ENCODE measurements around the gene NACC1. TPM values are rescaled to one million over a fixed set of nuclear protein-coding genes. Genes with fewer than 3 reads are reported as not detected.

NACC1 gene
- total RNA-seq, 1 donor from 2014 or later = 99.4 TPM

DNA sequence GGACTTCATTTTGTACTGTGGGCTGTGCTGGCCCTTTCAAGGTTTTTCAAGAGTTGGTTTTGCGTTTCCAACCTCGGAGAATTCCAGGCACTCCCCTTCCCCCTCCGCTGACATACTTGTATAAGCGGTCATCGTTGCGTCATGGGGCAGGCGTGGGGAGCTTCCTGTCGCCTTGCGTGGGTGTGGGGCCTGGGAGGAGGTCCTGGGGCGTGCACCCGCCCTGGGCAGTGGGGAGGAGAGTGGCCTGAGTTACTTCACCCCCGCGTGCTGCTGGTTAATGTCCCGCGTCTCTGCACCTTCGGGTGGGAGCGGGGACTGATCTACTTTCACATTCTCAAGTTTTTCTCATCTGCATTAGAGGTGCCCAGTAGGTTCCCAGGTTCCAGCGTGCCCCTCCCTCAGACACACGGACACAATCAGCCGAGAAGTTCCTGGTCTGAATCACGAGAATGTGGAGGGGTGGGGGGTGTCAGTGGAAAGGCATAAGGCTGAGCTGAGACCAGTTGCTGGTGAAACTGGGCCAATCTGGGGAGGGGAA is 36.2 kb downstream of the NACC1 start:
- Mint-ChIP-seq H3K27me3 (ENCODE audit: low read depth) (peaks cover 12% of the 10 kb centered on the region), H3K9me3 (no peaks in the 10 kb centered on the region), H3K36me3 (ENCODE audit: low read depth) (peaks cover 4% of the 10 kb centered on the region), H3K27ac (ENCODE audit: unreplicated experiment) (peak overlapping the region; percentile 90), H3K4me3 (peak overlapping the region; percentile 92), H3K4me1 (peaks cover 61% of the 10 kb centered on the region)
- TF ChIP-seq, protein P1, sequence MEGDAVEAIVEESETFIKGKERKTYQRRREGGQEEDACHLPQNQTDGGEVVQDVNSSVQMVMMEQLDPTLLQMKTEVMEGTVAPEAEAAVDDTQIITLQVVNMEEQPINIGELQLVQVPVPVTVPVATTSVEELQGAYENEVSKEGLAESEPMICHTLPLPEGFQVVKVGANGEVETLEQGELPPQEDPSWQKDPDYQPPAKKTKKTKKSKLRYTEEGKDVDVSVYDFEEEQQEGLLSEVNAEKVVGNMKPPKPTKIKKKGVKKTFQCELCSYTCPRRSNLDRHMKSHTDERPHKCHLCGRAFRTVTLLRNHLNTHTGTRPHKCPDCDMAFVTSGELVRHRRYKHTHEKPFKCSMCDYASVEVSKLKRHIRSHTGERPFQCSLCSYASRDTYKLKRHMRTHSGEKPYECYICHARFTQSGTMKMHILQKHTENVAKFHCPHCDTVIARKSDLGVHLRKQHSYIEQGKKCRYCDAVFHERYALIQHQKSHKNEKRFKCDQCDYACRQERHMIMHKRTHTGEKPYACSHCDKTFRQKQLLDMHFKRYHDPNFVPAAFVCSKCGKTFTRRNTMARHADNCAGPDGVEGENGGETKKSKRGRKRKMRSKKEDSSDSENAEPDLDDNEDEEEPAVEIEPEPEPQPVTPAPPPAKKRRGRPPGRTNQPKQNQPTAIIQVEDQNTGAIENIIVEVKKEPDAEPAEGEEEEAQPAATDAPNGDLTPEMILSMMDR (conservative IDR thresholded peaks at IDR 0.05) = no peak
- peak; percentile 28 for DNase-seq (ENCODE audit: low read depth, low spot score)

DNA sequence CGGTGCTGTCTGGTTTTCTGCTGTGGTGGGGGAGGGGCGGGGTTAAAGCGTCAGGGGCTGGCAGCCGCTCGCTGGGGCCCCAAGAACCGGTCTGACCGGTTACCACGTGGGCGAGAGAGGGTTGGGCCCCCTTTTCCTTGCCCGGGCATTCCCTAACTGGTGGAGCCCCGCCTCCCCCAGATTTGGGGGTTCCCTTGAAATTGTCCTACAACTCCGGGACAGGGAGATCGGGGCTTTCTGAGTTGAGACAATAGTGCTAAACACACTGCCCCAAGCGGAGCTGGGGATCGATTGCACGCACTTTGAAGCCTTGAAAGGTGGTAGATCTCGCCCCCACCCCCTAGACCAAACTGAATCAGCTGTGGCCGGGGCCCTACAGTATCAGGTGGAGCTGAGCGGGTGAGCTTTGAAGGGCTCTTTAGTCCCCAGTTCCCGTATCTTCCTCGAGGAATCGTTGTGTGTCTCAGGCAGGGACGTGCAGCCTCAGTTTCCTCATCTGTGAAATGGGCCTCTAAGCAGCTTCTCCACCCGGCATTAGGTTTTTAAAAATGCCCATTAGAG is 36.9 kb downstream of the NACC1 start:
- peaks cover 4% of the 10 kb centered on the region for H3K36me3 Mint-ChIP-seq (ENCODE audit: low read depth)
- H3K27me3 Mint-ChIP-seq (ENCODE audit: low read depth) = peaks cover 12% of the 10 kb centered on the region
- peak; percentile 50 for DNase-seq (ENCODE audit: low read depth, low spot score)
- H3K9me3 Mint-ChIP-seq = no peaks in the 10 kb centered on the region
- H3K4me3 Mint-ChIP-seq = peak overlapping the region; percentile 92
- peaks cover 57% of the 10 kb centered on the region for H3K4me1 Mint-ChIP-seq
- TF ChIP-seq, protein P1 (conservative IDR thresholded peaks at IDR 0.05) = peak; percentile 41
- H3K27ac Mint-ChIP-seq (ENCODE audit: unreplicated experiment) = peak overlapping the region; percentile 90

DNA sequence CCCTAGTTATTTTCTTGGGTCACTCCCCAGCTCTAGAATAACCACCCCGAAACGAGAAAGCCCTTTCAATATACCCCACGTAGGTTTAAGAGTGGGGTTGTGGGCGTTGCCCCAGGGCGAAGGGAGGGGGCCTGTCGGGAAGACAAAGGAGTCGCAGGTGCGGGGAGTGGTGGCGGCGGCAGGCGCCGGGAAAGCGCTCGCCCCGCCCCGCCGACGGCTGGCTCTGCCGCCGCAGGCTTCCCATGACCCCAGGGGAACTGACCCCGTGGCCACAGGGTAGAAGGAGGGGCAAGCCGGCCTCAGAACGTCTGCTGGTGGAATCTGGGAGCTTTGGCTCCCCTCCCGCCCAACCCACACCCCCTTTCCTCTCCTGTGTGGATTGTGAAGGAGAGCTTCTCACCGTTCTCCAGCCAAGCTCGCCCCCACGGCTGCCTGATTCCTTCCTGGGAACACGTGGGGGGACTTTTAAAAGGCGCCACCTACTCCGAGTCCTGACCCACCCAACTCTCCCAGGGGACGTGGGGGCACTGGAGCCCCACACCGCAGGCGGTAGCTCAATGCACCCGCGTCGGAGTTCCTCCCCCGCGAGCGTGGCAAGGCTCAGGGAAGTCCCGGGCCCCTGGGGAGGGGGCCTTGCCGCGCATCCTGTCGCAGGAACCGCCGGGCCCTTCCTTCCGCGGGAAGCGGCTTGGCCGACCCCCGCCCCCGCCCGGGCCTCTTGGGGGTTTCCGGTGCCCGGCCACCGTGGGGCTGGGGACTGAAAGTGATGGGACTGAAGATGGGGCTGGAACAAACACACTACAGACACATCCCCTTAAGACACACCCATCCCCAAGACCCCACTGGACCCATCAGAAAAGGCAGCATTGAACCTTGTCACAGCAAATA is 37.7 kb downstream of the NACC1 start:
- Mint-ChIP-seq H3K36me3 (ENCODE audit: low read depth) (peaks cover 4% of the 10 kb centered on the region), H3K27ac (ENCODE audit: unreplicated experiment) (peak overlapping the region; percentile 90), H3K4me3 (peak overlapping the region; percentile 92), H3K4me1 (peaks cover 51% of the 10 kb centered on the region), H3K27me3 (ENCODE audit: low read depth) (peaks cover 12% of the 10 kb centered on the region), H3K9me3 (no peaks in the 10 kb centered on the region)
- DNase-seq (ENCODE audit: low read depth, low spot score) = peak; percentile 72
- TF ChIP-seq, protein P1 (conservative IDR thresholded peaks at IDR 0.05) = no peak

DNA sequence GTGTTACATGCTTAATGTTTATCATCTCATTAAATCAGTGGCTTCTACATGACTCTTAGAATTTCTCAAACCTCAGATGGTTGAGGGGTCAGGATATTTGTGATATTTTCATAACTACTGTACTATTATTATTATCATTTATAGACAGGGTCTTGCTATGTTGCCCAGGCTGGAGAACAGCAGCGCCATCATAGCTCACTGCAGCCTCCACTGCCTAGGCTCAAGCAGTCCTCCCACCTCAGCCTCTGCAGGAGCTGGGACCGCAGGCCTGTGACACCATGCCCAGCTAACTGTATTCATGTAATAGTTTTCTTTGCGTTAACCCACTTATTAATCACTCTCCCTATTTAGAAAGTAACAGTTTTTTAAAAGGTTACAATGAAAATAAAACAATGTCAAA is 41.6 kb downstream of the NACC1 start:
- Mint-ChIP-seq H3K27ac (ENCODE audit: unreplicated experiment) (no peak overlapping the region), H3K4me1 (peaks cover 49% of the 10 kb centered on the region), H3K4me3 (peak overlapping the region; percentile 34), H3K9me3 (no peaks in the 10 kb centered on the region), H3K36me3 (ENCODE audit: low read depth) (no peaks in the 10 kb centered on the region), H3K27me3 (ENCODE audit: low read depth) (peaks cover 6% of the 10 kb centered on the region)
- no peak for DNase-seq (ENCODE audit: low read depth, low spot score)
- TF ChIP-seq, protein P1 (conservative IDR thresholded peaks at IDR 0.05) = no peak

DNA sequence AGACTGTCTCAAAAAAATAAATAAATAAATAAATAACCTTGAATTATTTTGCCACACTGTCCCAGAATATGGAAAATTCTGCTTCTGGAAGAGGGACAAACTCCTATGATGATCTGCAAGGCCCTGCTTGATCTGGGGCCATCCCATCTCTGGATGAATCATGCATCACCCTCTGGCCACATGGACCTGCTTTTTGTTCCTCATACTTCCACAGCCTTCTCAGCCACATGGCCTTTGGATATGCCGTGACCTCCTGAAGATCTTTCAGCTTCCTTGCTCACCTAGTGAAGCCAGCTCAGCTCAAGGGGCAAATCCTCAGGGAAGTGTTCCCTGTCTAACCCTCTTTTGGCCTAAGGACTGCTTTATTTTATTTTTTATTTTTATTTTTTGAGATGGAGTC is 42.5 kb downstream of the NACC1 start:
- Mint-ChIP-seq H3K4me3 (peak overlapping the region; percentile 73), H3K4me1 (peaks cover 50% of the 10 kb centered on the region), H3K27me3 (ENCODE audit: low read depth) (no peaks in the 10 kb centered on the region), H3K27ac (ENCODE audit: unreplicated experiment) (no peak overlapping the region), H3K36me3 (ENCODE audit: low read depth) (no peaks in the 10 kb centered on the region), H3K9me3 (no peaks in the 10 kb centered on the region)
- no peak for DNase-seq (ENCODE audit: low read depth, low spot score)
- TF ChIP-seq, protein P1 (conservative IDR thresholded peaks at IDR 0.05) = no peak
